Upper lobe of left lung (tissue), 6 donors: ENCODE measurements around the gene ABHD17A. TPM values are rescaled to one million over a fixed set of nuclear protein-coding genes. Genes with fewer than 3 reads are reported as not detected.

Experiments used
- ATAC-seq, 2 donors: fragments of 200-7000 bp; cut with Tn5 transposase; one replicate each; pipeline ENCODE4 v1.9.1; 2022; ENCODE audit warnings: mild to moderate bottlenecking in 2 of 2, moderate library complexity in 2 of 2; ENCODE audit not compliant: low FRiP score in 2 of 2
- DNase-seq, 2 donors: peaks; one replicate each; pipeline ENCODE4 v3.0.0-alpha.2; 2019 to 2020
- H3K27ac ChIP-seq, 4 donors: fragments of 200-600 bp; sonication (generic); one replicate each; pipeline ENCODE4 v1.5.1; 2016 to 2019
- H3K27me3 ChIP-seq, 4 donors: fragments of 200-600 bp; sonication (generic); one replicate each; pipeline ENCODE4 v1.5.1; 2017 to 2019
- H3K36me3 ChIP-seq, 4 donors: fragments of 200-600 bp; sonication (generic); one replicate each; pipeline ENCODE4 v1.5.1; 2016 to 2019
- H3K4me1 ChIP-seq, 4 donors: fragments of 200-600 bp; sonication (generic); one replicate each; pipeline ENCODE4 v1.5.1; 2018 to 2019
- H3K4me3 ChIP-seq, 4 donors: fragments of 200-600 bp; sonication (generic); one replicate each; pipeline ENCODE4 v1.5.1; 2017 to 2019; ENCODE audit warnings: mild to moderate bottlenecking in 2 of 4, moderate library complexity in 1 of 4
- H3K9me3 ChIP-seq, 4 donors: fragments of 200-600 bp; sonication (generic); one replicate each; pipeline ENCODE4 v1.5.1; 2018 to 2019
- EP300 ChIP-seq, 4 donors: sonication (generic); formaldehyde crosslinking; IDR thresholded peaks; one replicate each; pipeline ENCODE4 v1.5.1; 2017; ENCODE audit warnings: antibody characterized with exemption in 4 of 4, control low read depth in 2 of 4
- POLR2AphosphoS5 ChIP-seq, 2 donors: sonication (generic); formaldehyde crosslinking; IDR thresholded peaks; one replicate each; pipeline ENCODE4 v1.5.1; 2017; ENCODE audit warnings: antibody characterized with exemption in 2 of 2
- WGBS, 2 donors: methylation state at CpG; one replicate each; pipeline ENCODE4 v1.1.5; 2017 to 2018; 5-methylcytosine and 5-hydroxymethylcytosine counted together
- total RNA-seq, 6 donors: library from RNA; depleted of rRNA in 4 of 6; stranded (reverse); fragments of >200 nt in 4 of 6; gene quantifications; one replicate each; pipeline versions ENCODE4 v1.1.0 to v1.2.1, GENCODE V29; 2016 to 2021
- donor health status: DM: no; HTN: no; CAD: no; lungs with moderate emphysema.
- donor health status: DM: no; HTN: yes; CAD: no; lungs with severe emphysema.

The ABHD17A gene
- total RNA-seq, 6 donors from 2014 or later: 63.4 to 143 (median 108) TPM

DNA sequence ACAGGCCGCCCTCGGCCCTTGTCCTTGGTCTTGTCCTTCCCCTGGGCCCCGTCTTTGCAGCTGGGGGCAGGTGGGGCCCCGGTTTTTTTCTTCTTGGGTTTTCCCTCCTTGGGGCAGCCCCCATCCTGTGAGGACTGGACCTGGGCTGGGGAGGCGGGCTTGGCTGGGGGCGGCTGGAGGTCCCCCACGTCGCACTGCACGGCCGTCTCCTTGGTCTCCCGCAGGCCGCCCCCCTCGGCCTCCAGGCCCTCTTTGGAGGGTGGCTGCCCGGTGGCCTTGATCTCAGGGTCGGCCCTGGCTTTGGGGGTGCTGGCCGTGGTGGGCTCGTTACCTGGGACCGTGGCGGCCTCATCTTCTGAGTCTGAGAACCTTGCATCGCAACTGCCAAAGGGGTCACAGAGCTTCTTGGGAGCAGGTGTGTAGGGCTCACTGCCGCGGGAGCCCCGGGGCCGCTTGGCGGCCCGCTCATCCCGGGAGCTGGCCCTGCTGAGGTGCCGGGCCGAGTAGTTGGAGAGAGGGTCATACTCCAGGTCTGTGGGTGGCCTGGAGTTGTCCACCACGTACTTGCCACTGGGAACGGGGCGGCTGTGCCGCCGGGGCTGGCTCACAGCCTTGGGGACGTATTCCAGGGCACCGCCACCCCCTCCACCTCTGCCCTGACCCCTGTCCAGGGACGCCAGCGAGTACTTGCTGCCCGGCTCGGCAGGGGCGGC lies 57.6 kb downstream of the ABHD17A start:
- Histone ChIP-seq H3K27me3 (no peaks in the 10 kb centered on the region), H3K36me3 (peaks cover 7 to 83% (median 55%) of the 10 kb centered on the region in 4 donors), H3K9me3 (no peaks in the 10 kb centered on the region), H3K4me1 (peaks cover 3 to 10% (median 7%) of the 10 kb centered on the region in 4 donors), H3K4me3 (no peak overlapping the region), H3K27ac (no peak overlapping the region)
- ATAC-seq (no peak), DNase-seq (peak in 1 of 2 donors; percentile 83)
- TF ChIP-seq POLR2AphosphoS5 (IDR thresholded peaks at IDR 0.05) (no peak), EP300 (IDR thresholded peaks at IDR 0.05) (no peak)
- 94 to 95% methylated on average over 7 to 34 of the region's 41 CpGs for WGBS, 2 donors

Other genes starting within 250 kb of the ABHD17A start
- 10 to 100 TPM; 32.9 to 88.2 (median 53.3) TPM for gene TCF3, start 232.9 kb downstream of the ABHD17A start, total RNA-seq
- gene ONECUT3, start 132.0 kb downstream of the ABHD17A start, total RNA-seq: not detected
- gene ATP8B3, start 73.2 kb downstream of the ABHD17A start, total RNA-seq: 1 to 10 TPM in 3 of 6 donors, under 1 TPM in 3; under 0.01 to 6.2 (median 1.1) TPM
- gene REXO1, start 37.0 kb downstream of the ABHD17A start, total RNA-seq: 100 to 1,000 TPM in 1 of 6 donors, 10 to 100 TPM in 5; 17.0 to 106 (median 38.8) TPM
- gene KLF16, start 21.9 kb downstream of the ABHD17A start, total RNA-seq: 10 to 100 TPM in 4 of 6 donors, 1 to 10 TPM in 2; 6.9 to 39.9 (median 16.4) TPM
- gene ADAT3, start 19.9 kb upstream of the ABHD17A start, total RNA-seq: 10 to 100 TPM in 4 of 6 donors, 1 to 10 TPM in 2; 6.1 to 25.1 (median 12.0) TPM
- gene SCAMP4, start 19.9 kb upstream of the ABHD17A start, total RNA-seq: 100 to 1,000 TPM in 1 of 6 donors, 10 to 100 TPM in 5; 52.0 to 117 (median 75.3) TPM
- 100 to 1,000 TPM in 1 of 6 donors, 10 to 100 TPM in 5; 49.9 to 176 (median 75.4) TPM for gene CSNK1G2, start 55.7 kb upstream of the ABHD17A start, total RNA-seq
- gene BTBD2, start 130.2 kb upstream of the ABHD17A start, total RNA-seq: 10 to 100 TPM; 49.0 to 87.3 (median 69.8) TPM
- 100 to 1,000 TPM; 200 to 397 (median 264) TPM for gene MKNK2, start 165.7 kb upstream of the ABHD17A start, total RNA-seq
- gene MOB3A, start 210.8 kb upstream of the ABHD17A start, total RNA-seq: 100 to 1,000 TPM in 1 of 6 donors, 10 to 100 TPM in 5; 35.4 to 107 (median 60.7) TPM
- gene IZUMO4, start 211.4 kb upstream of the ABHD17A start, total RNA-seq: 10 to 100 TPM in 2 of 6 donors, 1 to 10 TPM in 3, under 1 TPM in 1; 0.59 to 61.8 (median 6.4) TPM